Ascending aorta (tissue), 2 donors: ENCODE results near the gene ENGASE. TPM values are rescaled to one million over a fixed set of nuclear protein-coding genes. Genes with fewer than 3 reads are reported as not detected.

Experiments used
- DNase-seq, 2 donors: peaks; one replicate each; pipeline ENCODE4 v3.0.0-alpha.2; 2019; ENCODE audit warnings: low spot score in 2 of 2
- H3K27ac ChIP-seq, 2 donors: fragments of 200-600 bp; sonication (generic); one replicate each; pipeline ENCODE4 v1.5.1; 2016 to 2017; ENCODE audit warnings: mild to moderate bottlenecking in 1 of 2
- H3K27me3 ChIP-seq: fragments of 200-600 bp; sonication (generic); one replicate; pipeline ENCODE4 v1.5.1; 2017
- H3K36me3 ChIP-seq, 2 donors: fragments of 200-600 bp; sonication (generic); one replicate each; pipeline ENCODE4 v1.5.1; 2016
- H3K4me1 ChIP-seq, 2 donors: fragments of 200-600 bp; sonication (generic); one replicate each; pipeline ENCODE4 v1.5.1; 2016 to 2017; ENCODE audit warnings: mild to moderate bottlenecking in 1 of 2
- H3K4me3 ChIP-seq, 2 donors: fragments of 200-600 bp; sonication (generic); one replicate each; pipeline ENCODE4 v1.5.1; 2016 to 2017; ENCODE audit warnings: mild to moderate bottlenecking in 1 of 2
- H3K9me3 ChIP-seq, 2 donors: fragments of 200-600 bp; sonication (generic); one replicate each; pipeline ENCODE4 v1.5.1; 2016
- CTCF ChIP-seq, 3 experiments: fragments of 200-600 bp in 2 of 3; fragments of 450-650 bp in 1 of 3; sonication (generic) in 2 of 3; IDR thresholded peaks; one replicate each; pipeline ENCODE4 v1.5.1; 2016 to 2019; ENCODE audit warnings: antibody characterized with exemption in 3 of 3, mild to moderate bottlenecking in 1 of 3, moderate library complexity in 1 of 3
- intact Hi-C: fragments of 100-400 bp; cut with DNase I; formaldehyde crosslinking; loops from one replicate; pipeline ENCODE4 v1.15.1; 2023
- total RNA-seq: library from RNA; depleted of rRNA; stranded (reverse); fragments of >200 nt; gene quantifications from one replicate; pipeline ENCODE4 v1.1.0, GENCODE V29; 2016

The ENGASE gene
- total RNA-seq, 1 donor from 2014 or later = 13.2 TPM

DNA sequence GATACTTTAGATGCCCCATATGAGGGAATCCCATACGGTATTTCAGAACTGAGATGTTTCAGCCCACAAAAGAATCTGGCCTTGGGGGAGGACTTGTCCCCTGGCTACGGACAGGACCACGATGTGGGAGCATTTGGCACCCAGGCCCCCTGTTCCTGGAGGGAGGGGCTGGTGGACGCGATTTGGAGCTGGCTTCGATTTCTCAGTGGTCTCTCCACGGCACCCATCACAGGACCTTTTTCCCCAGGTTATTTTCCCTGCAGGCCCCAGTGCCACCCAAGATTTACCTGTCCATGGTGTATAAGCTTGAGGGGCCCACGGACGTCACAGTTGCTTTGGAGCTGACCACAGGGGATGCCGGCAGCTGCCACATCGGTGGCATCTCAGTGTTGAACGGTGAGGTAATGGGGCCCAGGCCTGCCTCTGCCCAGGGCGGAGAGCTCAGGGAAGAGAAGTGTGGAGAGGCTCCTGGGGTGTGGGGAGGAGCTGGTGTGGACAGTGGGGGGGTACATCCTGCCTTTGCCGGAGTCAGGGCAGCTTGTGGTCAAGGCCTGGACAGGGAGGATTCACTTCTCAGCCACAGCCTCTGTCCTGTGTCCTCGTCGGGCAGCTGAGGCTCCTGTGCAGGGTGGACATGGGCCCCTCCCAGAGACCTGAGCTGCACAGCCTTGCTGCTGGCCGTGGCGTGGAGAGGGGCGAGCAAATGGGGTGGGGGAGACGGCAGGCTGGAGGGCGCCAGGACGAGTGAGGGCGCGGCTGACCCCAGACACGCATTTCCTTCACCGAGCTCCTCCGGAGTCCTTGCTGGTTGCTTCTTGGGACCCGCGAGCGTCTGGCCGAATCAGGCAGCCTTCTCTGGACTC is 9.9 kb downstream of the ENGASE start:
- Histone ChIP-seq H3K27ac (no peak overlapping the region), H3K4me1 (no peaks in the 10 kb centered on the region), H3K4me3 (no peak overlapping the region), H3K36me3 (peaks cover 45 to 56% of the 10 kb centered on the region in 2 donors), H3K27me3 (no peaks in the 10 kb centered on the region), H3K9me3 (no peaks in the 10 kb centered on the region)
- intact Hi-C loops = no loop called here
- no peak for TF ChIP-seq CTCF (IDR thresholded peaks at IDR 0.05)
- DNase-seq = no peak

- Histone ChIP-seq H3K27ac (no peak overlapping the region), H3K9me3 (no peaks in the 10 kb centered on the region), H3K27me3 (no peaks in the 10 kb centered on the region), H3K4me1 (peaks cover 0 to 2% of the 10 kb centered on the region in 2 donors), H3K36me3 (peaks cover 40 to 48% of the 10 kb centered on the region in 2 donors), H3K4me3 (no peak overlapping the region)
- DNase-seq = no peak
- intact Hi-C loops = no loop called here
- no peak for TF ChIP-seq CTCF (IDR thresholded peaks at IDR 0.05)
Measured at GRCh38 chr17:79085154-79085920, 10.7 kb downstream of the ENGASE start.

GRCh38 chr17:79085921-79086551 is 11.4 kb downstream of the ENGASE start:
- intact Hi-C loops = no loop called here

GRCh38 chr17:79086609-79087427 is 12.2 kb downstream of the ENGASE start:
- no peak overlapping the region for H3K27ac ChIP-seq
- no peak for TF ChIP-seq CTCF (IDR thresholded peaks at IDR 0.05)
- no peak overlapping the region for H3K4me3 ChIP-seq
- H3K36me3 ChIP-seq = peaks cover 31 to 38% of the 10 kb centered on the region in 2 donors
- DNase-seq = no peak
- intact Hi-C loops = loop anchor here (1.0 kb wide), 1 partner anchor 306 kb away; no protein-coding TSS in a partner anchor
- H3K27me3 ChIP-seq = no peaks in the 10 kb centered on the region
- H3K9me3 ChIP-seq = no peaks in the 10 kb centered on the region
- H3K4me1 ChIP-seq = peaks cover 0 to 5% of the 10 kb centered on the region in 2 donors

More at GRCh38 chr17:79085921-79086551, 11.4 kb downstream of the ENGASE start:
- H3K27me3 ChIP-seq = no peaks in the 10 kb centered on the region
- H3K9me3 ChIP-seq = no peaks in the 10 kb centered on the region
- no peak overlapping the region for H3K4me3 ChIP-seq
- no peak for DNase-seq
- H3K4me1 ChIP-seq = peaks cover 0 to 5% of the 10 kb centered on the region in 2 donors
- TF ChIP-seq CTCF (IDR thresholded peaks at IDR 0.05) = no peak
- H3K36me3 ChIP-seq = peaks cover 33 to 41% of the 10 kb centered on the region in 2 donors
- no peak overlapping the region for H3K27ac ChIP-seq
